Activated T-cell treated with anti-CD3 and anti-CD28 coated beads for 48 hours (primary cell): ENCODE data around the gene SCN8A.
A peak's percentile ranks its signal among the peaks of the same experiment; 100 is the strongest.
"Not testable (repeated sequence)": the region's sequence is repeated elsewhere in the genome, so short reads cannot be mapped to it uniquely, and the experiment has no call there.

ENCODE experiments used
- DNase-seq: peaks from one replicate; pipeline ENCODE4 v3.0.0-alpha.2; 2020; ENCODE audit warnings: low read depth

The SCN8A gene

DNA sequence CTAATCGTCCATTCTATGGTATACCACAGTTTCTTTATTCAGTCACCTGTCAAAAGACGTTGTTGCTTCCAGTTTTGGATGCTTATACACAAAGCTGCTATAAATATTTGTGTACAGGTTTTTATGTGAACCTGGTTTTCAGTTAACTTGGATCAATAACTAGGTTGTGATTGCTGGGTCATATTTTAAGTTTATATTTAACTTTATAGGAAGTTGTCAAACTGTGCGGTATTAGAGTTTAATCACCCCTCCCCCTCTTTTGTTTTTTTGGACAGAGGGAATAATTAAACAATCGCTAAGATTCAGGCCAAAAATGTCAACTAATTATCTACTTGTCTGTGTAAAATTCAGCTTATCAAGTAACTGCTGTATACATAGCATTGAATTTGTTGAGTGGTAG is 34.3 kb downstream of the SCN8A start:
- DNase-seq: no peak

DNA sequence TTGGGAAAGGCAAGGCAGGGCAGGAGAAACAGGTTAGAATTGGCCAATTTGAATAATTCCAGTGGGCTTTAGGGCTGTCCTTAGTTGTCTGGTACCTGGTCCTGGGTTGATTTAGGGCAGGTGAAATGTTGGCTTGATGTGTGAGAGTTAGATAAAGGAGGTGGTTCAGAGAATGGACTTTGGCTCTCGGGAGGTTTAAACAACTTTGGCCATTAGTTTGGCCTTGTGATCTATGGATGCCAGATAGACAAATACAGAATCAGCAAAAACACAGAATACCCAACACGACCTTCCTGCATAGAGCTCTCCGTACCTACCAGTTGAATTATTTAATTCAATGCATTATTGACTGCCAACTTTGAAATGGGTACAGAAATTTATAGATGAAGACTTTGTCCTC is 35.1 kb downstream of the SCN8A start:
- DNase-seq: no peak

GRCh38 chr12:51626629-51627028 is 35.6 kb downstream of the SCN8A start:
- DNase-seq: no peak

DNA sequence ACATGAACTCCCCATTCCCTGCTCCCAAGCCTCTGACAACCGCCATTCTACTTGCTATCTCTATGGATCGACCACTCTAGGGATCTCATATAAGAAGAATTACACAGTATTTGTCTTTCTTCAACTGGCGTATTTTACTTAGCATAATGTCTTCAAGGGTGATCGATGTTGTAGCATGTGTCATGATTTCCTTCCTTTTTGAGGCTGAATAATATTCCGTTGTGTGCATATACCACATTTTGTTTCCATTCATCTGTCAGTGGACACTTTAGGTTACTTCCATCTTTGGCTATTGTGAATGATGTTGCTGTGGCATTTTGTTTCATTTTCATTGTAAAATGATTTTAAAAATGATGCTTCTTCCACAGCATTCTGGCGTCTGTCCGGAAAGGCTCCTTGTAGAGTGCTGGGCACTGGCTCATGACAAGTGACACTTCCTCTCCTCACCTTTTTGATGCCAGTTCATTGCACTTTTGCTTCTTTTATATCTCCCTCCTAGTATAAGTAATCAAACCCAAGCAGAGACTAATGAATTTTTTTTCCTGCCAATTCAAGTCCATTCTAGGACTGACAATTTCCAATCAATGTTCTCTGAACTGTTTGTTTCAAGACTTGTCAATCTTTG is 39.3 kb downstream of the SCN8A start:
- DNase-seq: no peak

DNA sequence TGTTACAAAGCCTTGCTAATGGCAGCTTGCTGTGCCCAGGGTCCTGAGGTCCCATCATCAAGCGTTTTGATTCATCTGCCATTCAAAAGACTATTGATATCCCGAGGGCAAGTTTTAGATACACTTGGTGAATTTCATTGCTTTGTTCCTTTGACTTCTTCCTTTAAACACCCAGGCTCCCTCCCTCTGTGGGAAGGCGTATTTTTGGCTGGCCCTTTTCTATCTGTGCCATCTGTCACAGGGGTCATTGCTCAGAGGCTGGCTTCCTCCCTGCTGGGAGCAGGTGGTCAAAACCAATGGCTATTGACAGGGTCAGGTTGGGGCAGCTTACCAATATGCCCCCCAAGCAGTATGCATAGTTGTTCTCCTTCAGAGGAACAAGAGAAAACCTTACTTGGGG is 40.0 kb downstream of the SCN8A start:
- no peak for DNase-seq

DNA sequence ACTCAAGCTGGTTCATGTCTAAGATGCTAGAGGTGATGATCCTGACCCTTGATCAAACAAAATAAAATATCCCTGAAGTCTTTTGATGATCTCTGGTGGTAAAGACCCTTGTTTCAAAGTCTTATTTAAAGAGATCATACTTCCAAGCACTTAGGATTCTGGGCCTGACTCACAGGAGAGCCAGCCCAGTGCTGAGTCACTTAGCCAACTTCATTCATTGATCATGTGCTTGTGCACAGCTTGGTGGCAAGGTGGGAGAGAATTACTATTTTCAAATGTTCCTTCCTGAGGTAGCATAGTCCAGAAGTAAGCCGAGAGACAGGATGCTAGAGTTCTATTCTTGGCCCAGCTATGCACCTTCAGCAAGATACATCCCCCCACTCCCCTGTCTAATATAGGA is 40.6 kb downstream of the SCN8A start:
- no peak for DNase-seq

- DNase-seq: no peak
These were observed 41.6 kb downstream of the SCN8A start for GRCh38 chr12:51632623-51633022.

- no peak for DNase-seq
These were observed 44.3 kb downstream of the SCN8A start for GRCh38 chr12:51635346-51635745.

DNA sequence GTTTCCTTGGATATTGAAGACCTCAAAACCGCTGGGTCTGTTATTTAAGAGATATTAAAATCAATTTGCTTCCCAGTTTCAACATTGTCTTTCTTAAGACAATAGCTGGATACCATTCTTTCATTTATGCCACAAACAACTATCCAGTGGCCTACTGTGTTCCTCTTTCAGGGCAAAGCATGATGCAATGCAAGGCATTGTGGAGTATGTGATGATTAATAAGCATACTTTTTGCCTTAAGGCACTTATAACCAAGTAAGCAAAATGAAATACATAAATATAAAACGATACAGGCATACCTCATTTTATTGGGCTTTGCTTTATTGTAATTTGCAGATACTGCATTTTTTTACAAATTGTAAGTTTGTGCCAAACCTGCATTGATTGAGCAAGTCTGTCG is 45.5 kb downstream of the SCN8A start:
- DNase-seq: no peak

DNA sequence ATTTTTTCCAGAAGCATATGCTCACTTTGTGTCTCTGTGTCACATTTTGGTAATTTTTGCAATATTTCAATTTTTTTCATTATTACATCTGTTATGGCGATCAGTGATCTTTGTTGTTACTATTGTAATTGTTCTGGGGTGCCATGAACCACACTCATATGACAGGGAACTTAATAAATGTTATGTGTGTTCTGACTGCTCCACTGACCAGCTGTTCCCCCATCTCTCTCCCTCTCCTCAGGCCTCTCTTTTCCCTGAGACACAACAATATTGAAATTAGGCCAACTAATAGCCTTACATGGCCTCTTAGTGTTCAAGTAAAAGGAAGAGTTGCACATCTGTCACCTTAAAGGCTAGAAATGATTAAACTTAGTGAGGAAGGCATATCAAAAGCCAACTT is 46.0 kb downstream of the SCN8A start:
- no peak for DNase-seq

- DNase-seq: peak; percentile 1
These were observed 48.3 kb downstream of the SCN8A start for GRCh38 chr12:51639361-51639760.

DNA sequence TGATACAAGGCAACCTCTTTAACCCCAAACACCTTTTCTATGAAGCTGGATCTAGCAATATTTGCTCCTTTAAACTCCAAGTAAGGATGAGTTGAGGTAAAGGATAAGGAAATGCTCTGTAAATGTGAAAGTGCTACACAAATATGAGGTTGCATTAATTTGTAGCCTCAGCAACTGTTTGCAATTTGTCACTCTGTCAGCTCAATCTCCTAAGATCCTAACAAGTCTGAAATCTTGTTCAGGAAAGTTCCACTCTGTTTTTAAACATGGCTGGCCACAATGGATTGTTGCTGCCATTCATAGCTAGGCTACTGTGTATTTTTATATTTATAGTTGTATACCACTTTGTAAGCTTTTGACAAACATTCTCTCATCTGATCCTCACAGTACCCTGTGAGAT is 51.3 kb downstream of the SCN8A start:
- DNase-seq: no peak

GRCh38 chr12:51643951-51644350 is 52.9 kb downstream of the SCN8A start:
- no peak for DNase-seq

DNA sequence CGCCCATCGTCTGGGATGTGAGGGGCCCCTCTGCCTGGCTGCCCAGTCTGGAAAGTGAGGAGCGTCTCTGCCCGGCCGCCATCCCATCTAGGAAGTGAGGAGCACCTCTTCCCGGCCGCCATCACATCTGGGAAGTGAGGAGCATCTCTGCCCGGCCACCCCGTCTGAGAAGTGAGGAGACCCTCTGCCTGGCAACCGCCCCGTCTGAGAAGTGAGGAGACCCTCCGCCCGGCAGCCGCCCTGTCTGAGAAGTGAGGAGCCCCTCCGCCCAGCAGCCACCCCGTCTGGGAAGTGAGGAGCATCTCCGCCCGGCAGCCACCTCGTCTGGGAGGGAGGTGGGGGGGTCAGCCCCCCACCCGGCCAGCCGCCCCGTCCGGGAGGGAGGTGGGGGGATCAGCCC is 53.7 kb downstream of the SCN8A start:
- not testable (repeated sequence) for DNase-seq

DNA sequence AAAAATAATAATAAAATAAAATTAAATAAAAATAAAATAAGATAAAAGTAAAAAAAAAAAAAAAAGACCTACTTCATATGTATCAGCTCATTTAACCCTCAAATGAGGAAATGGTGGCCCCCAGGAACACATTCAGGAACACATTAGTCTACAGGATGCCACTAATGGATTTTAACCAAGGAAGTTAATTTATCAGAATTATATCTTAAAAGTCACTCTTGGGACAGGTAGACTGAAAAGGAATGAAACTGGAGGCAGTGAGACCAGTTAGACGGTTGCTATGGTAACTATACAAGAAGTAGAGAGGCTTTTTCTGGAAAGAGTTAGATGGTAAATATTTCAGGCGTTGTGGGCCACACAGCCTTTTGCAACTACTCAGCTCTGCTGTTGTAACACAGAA is 54.9 kb downstream of the SCN8A start:
- DNase-seq: no peak

DNA sequence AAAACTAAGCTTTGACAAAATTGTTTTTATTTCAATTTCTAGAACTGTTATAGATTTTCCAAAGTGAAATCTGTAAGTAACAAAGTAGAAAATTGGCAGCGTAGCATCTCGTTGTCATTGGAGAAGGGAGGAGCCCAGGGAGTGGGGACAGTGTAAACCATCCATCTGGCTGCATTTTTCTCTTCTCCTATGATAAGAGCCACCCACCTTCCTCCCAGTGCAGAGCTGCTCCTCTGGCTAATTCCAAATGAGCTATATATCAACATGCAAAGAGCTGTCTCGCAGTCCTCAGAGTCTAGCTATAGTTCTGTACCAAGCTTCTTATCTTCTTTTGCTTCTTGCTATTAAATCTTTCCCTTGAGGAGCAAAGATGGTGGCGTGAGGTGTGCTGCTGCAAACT is 56.6 kb downstream of the SCN8A start:
- DNase-seq: no peak

- DNase-seq: no peak
These were observed 62.4 kb downstream of the SCN8A start for GRCh38 chr12:51653431-51653830.

DNA sequence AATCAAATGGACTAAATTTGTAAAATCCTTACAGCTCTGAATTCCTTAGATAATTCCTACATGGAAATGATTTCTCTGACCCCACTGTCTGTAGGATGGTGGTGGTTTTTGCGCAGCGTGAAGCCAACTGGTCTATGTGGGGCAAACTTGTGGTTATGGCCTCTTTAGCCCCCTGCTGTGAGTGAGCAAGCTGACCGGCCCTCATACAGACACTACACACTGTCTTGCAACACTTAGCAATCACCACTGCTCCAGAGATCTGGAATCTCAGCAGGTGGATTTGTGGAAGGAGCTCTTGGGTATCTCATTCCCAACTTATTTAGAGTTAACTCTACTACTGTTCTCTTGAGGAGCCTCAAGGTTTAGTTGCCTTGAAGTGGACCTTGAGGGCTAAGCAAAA is 70.2 kb downstream of the SCN8A start:
- DNase-seq: no peak

DNA sequence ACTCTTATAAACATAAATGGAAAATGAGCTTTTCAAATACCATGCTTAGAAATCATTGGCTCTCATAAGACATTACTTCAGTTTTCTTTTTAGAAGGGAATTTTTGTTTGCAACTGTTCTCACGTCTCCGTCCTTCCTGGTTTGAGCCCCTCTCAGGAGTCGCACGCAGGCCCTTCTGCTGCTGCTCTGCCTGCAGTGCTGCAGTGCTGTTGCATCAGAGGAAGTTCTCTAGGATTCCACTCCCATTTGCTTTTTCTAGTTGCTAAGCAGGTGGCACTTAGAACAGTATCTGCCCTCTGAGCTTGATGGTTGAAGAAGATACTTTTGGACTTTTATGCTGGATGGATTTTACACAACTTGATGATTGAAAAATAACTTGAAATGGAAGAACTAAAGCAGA is 70.8 kb downstream of the SCN8A start:
- no peak for DNase-seq

DNA sequence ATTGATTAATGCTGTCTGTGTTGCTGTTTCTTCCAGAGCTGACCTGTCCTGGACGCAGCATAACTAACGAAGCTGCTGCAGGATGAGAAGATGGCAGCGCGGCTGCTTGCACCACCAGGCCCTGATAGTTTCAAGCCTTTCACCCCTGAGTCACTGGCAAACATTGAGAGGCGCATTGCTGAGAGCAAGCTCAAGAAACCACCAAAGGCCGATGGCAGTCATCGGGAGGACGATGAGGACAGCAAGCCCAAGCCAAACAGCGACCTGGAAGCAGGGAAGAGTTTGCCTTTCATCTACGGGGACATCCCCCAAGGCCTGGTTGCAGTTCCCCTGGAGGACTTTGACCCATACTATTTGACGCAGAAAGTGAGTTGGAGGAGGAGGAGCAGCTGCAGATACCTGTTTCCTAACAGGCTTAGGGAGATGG is 71.7 kb downstream of the SCN8A start:
- DNase-seq: no peak

- DNase-seq: no peak
These were observed 72.4 kb downstream of the SCN8A start for GRCh38 chr12:51663390-51663789.

DNA sequence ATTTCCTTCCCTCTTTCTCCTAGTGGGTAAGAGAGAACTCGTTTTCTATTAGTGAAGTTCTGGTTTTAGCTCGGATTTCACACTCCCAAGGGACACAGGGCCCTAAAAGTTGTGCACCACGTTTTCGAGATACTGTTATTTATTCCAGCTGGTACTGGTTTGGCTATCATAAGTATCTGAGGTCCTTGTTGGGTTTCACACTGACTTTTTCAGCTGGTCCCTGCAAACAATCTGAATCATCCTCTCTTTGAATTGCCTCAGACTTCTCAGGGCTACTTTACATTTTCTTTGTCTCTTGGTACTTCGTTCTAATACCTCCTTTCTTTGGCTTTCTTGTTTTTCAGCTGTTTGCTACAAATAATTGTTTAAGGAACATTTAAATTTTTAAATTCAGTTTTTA is 75.7 kb downstream of the SCN8A start:
- DNase-seq: no peak

DNA sequence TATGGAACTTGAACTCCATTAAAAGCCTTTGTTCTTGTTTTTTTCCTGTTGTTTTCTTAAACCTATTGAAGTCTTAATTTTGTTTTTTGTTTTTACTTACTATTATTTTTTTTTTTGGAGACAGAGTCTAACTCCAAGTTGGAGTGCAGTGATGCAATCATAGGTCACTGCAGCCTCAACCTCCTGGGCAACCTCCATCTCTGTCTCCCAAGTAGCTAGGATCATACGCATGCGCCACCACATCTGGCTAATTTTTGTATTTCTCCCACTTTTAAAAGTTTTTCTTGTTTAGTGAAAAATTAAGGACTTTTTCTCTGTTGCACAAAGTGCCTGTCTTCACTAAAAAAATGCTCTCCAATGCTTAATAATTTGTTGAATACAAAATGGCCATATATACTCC is 76.2 kb downstream of the SCN8A start:
- no peak for DNase-seq

DNA sequence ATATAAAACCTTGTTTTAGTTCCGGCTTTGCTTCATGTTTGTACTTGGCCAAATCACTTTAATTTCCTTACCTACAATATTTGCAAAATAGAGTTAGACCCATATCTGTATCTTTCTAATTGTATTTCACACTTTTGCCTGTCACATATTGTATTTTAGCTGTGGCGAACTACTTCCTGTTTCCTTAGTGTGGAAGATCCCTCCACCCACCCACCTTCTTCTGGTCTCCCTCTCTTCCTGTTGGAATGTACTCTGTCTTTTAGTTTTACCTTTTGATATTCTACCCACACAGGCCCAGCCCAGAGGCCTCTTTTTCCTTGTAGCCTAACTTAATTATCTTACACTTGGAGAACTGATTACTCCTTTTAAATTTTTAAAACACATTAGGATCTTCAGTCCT is 78.2 kb downstream of the SCN8A start:
- DNase-seq: no peak

GRCh38 chr12:51669996-51670395 is 79.0 kb downstream of the SCN8A start:
- no peak for DNase-seq
